ENCODE data around the gene MYF5. TPM values are rescaled to one million over a fixed set of nuclear protein-coding genes. Genes with fewer than 3 reads are reported as not detected.
A peak's percentile ranks its signal among the peaks of the same experiment; 100 is the strongest.

The MYF5 gene
- total RNA-seq, 4 donors from 2014 or later = not detected

- H3K27ac ChIP-seq = no peak overlapping the region
- H3K9me3 ChIP-seq = no peaks in the 10 kb centered on the region
- no peaks in the 10 kb centered on the region for H3K4me1 ChIP-seq
- no peaks in the 10 kb centered on the region for H3K27me3 ChIP-seq
- no peak overlapping the region for H3K4me3 ChIP-seq
- intact Hi-C loops (cut with DNase I; ENCODE audit: low total_unique reads) = no loop called here
- no peaks in the 10 kb centered on the region for H3K36me3 ChIP-seq
- DNase-seq = no peak
- TF ChIP-seq CTCF (IDR thresholded peaks at IDR 0.05) (no peak), POLR2A (IDR thresholded peaks at IDR 0.05) (no peak)
Measured at GRCh38 chr12:80700327-80700726, 16.4 kb upstream of the MYF5 start.

- no peak overlapping the region for H3K4me3 ChIP-seq
- no peak overlapping the region for H3K27ac ChIP-seq
- no peaks in the 10 kb centered on the region for H3K9me3 ChIP-seq
- H3K27me3 ChIP-seq = no peaks in the 10 kb centered on the region
- no peaks in the 10 kb centered on the region for H3K36me3 ChIP-seq
- intact Hi-C loops (cut with DNase I; ENCODE audit: low total_unique reads) = no loop called here
- H3K4me1 ChIP-seq = no peaks in the 10 kb centered on the region
- DNase-seq = no peak
- TF ChIP-seq CTCF (IDR thresholded peaks at IDR 0.05) = no peak
- TF ChIP-seq POLR2A (IDR thresholded peaks at IDR 0.05) = no peak
Measured at GRCh38 chr12:80701388-80701787, 15.3 kb upstream of the MYF5 start.

- no peak overlapping the region for H3K4me3 ChIP-seq
- H3K9me3 ChIP-seq = no peaks in the 10 kb centered on the region
- peak overlapping the region in 1 of 2 donors; percentile 4 for H3K27ac ChIP-seq
- no peak for TF ChIP-seq POLR2A (IDR thresholded peaks at IDR 0.05)
- TF ChIP-seq CTCF (IDR thresholded peaks at IDR 0.05) = no peak
- H3K27me3 ChIP-seq = no peaks in the 10 kb centered on the region
- DNase-seq = no peak
- no peaks in the 10 kb centered on the region for H3K4me1 ChIP-seq
- H3K36me3 ChIP-seq = no peaks in the 10 kb centered on the region
- intact Hi-C loops (cut with DNase I; ENCODE audit: low total_unique reads) = no loop called here
Measured at GRCh38 chr12:80702889-80703805, 13.6 kb upstream of the MYF5 start.

GRCh38 chr12:80704420-80704819, 12.3 kb upstream of the MYF5 start:
- no peak overlapping the region for H3K4me3 ChIP-seq
- no peaks in the 10 kb centered on the region for H3K9me3 ChIP-seq
- intact Hi-C loops (cut with DNase I; ENCODE audit: low total_unique reads) = no loop called here
- no peak for TF ChIP-seq CTCF (IDR thresholded peaks at IDR 0.05)
- no peak for TF ChIP-seq POLR2A (IDR thresholded peaks at IDR 0.05)
- no peaks in the 10 kb centered on the region for H3K4me1 ChIP-seq
- no peaks in the 10 kb centered on the region for H3K27me3 ChIP-seq
- H3K36me3 ChIP-seq = no peaks in the 10 kb centered on the region
- H3K27ac ChIP-seq = no peak overlapping the region
- no peak for DNase-seq

GRCh38 chr12:80707126-80707829, 9.4 kb upstream of the MYF5 start, which contains the start of gene MYF6:
Gene MYF6, plus strand, starts transcription at chr12:80707634. Its CDS starts 86 bp downstream, at chr12:80707720.
- Histone ChIP-seq H3K4me3 (no peak within 1 kb of the TSS), H3K27me3 (no peaks in the 10 kb centered on the region), H3K36me3 (no peaks in the 10 kb centered on the region), H3K27ac (no peak within 1 kb of the TSS), H3K9me3 (no peaks in the 10 kb centered on the region), H3K4me1 (no peaks in the 10 kb centered on the region)
- DNase-seq = no peak
- TF ChIP-seq POLR2A (IDR thresholded peaks at IDR 0.05) = no peak
- TF ChIP-seq CTCF (IDR thresholded peaks at IDR 0.05) = no peak
- intact Hi-C loops (cut with DNase I; ENCODE audit: low total_unique reads) = no loop called here

All from uterus (tissue), 4 donors.